Neural progenitor cell (in vitro differentiated cells): ENCODE results near the gene KCNH5.

Experiments
- CTCF ChIP-seq: fragments of 200-600 bp; sonication (generic); IDR thresholded peaks from 2 replicates; pipeline ENCODE4 v1.5.1; 2017; ENCODE audit warnings: antibody characterized with exemption, mild to moderate bottlenecking
- EZH2 ChIP-seq: fragments of 200-600 bp; sonication (generic); IDR thresholded peaks from 2 replicates; pipeline ENCODE4 v1.6.1; 2017; ENCODE audit warnings: antibody characterized with exemption, mild to moderate bottlenecking, moderate library complexity
- EZH2phosphoT487 ChIP-seq: fragments of 200-600 bp; sonication (generic); IDR thresholded peaks from 2 replicates; pipeline ENCODE4 v1.6.1; 2017; ENCODE audit warnings: antibody characterized with exemption

DNA sequence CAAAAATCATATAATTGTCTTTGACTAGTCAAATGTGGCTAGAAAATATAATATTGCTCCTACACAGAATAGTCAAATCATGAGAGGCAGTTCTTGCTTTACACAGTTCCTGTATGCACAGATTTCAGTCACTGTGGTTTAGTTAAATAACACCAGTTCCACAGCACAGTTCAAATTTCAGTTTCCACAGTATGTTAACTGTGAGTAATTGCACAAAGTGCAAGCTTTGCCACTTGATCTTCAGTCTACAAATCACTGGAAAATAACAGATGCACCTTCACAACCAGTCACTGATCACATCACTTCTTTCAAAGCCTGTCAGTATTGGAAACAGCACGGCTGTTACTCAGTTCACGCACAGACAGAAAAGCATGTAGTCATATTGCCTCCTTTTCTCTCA lies 38.7 kb downstream of the KCNH5 start:
- TF ChIP-seq CTCF, result no peak
- TF ChIP-seq EZH2phosphoT487, result no peak
- TF ChIP-seq EZH2, result no peak
